DND-41 (cell line): Measurements from ENCODE around the gene KCNMA1.

Experiments used
- ATAC-seq: fragments of 200-7000 bp; cut with Tn5 transposase; 3 replicates; pipeline ENCODE4 v1.9.1; 2021; ENCODE audit warnings: low read depth; ENCODE audit not compliant: insufficient read depth
- DNase-seq: peaks from one replicate; pipeline ENCODE4 v3.0.0-alpha.2; 2020
- H2AFZ ChIP-seq: 2 replicates; pipeline ENCODE4 v1.6.0; 2012; ENCODE audit warnings: low read depth, low read length
- H3K27ac ChIP-seq: 2 replicates; pipeline ENCODE4 v1.5.1; 2012; ENCODE audit warnings: low read length, inconsistent platforms
- H3K27me3 ChIP-seq: fragments of 200-600 bp; sonication (generic); 2 replicates; pipeline ENCODE4 v1.6.0; 2012; ENCODE audit warnings: low read length, mild to moderate bottlenecking, inconsistent platforms; ENCODE audit not compliant: insufficient read depth, poor library complexity
- H3K36me3 ChIP-seq: 2 replicates; pipeline ENCODE4 v1.5.1; 2012; ENCODE audit warnings: low read length, inconsistent platforms; ENCODE audit not compliant: insufficient read depth
- H3K4me1 ChIP-seq: 2 replicates; pipeline ENCODE4 v1.5.1; 2012; ENCODE audit warnings: mild to moderate bottlenecking, low read length; ENCODE audit not compliant: insufficient read depth
- H3K4me2 ChIP-seq: 2 replicates; pipeline ENCODE4 v1.6.0; 2012; ENCODE audit warnings: mild to moderate bottlenecking, moderate library complexity, low read length, inconsistent platforms; ENCODE audit not compliant: insufficient read depth
- H3K4me3 ChIP-seq, 2 experiments: fragments of 200-600 bp in 1 of 2; shearing (Covaris generic) in 1 of 2; 2 replicates each; pipeline ENCODE4 v1.5.1; 2012 to 2016; ENCODE audit warnings: inconsistent platforms in 2 of 2, low read length in 2 of 2, mild to moderate bottlenecking in 2 of 2, low read depth in 1 of 2, moderate library complexity in 1 of 2
- H3K79me2 ChIP-seq: 2 replicates; pipeline ENCODE4 v1.6.0; 2012; ENCODE audit warnings: low read length, inconsistent platforms; ENCODE audit not compliant: insufficient read depth
- H3K9ac ChIP-seq: 2 replicates; pipeline ENCODE4 v1.6.0; 2012; ENCODE audit warnings: low read depth, mild to moderate bottlenecking, inconsistent platforms, low read length, moderate library complexity
- H3K9me3 ChIP-seq: 2 replicates; pipeline ENCODE4 v1.5.1; 2012; ENCODE audit warnings: low read length, moderate library complexity, mild to moderate bottlenecking, inconsistent platforms; ENCODE audit not compliant: insufficient read depth, severe bottlenecking
- H4K20me1 ChIP-seq: 2 replicates; pipeline ENCODE4 v1.6.0; 2012; ENCODE audit warnings: low read length; ENCODE audit not compliant: insufficient read depth
- EZH2 ChIP-seq: IDR thresholded peaks from 3 replicates; pipeline ENCODE4 v1.6.1; 2012; ENCODE audit warnings: borderline replicate concordance, low read depth, mild to moderate bottlenecking, moderate library complexity, low read length, inconsistent platforms; ENCODE audit not compliant: severe bottlenecking
- TF ChIP-seq, protein P1 (sequence below): IDR thresholded peaks from 2 replicates; pipeline ENCODE4 v1.5.1; 2012; ENCODE audit warnings: borderline replicate concordance, low read length, moderate library complexity, mild to moderate bottlenecking; ENCODE audit not compliant: poor library complexity, severe bottlenecking; ENCODE audit errors: extremely low read depth

KCNMA1 gene

DNA sequence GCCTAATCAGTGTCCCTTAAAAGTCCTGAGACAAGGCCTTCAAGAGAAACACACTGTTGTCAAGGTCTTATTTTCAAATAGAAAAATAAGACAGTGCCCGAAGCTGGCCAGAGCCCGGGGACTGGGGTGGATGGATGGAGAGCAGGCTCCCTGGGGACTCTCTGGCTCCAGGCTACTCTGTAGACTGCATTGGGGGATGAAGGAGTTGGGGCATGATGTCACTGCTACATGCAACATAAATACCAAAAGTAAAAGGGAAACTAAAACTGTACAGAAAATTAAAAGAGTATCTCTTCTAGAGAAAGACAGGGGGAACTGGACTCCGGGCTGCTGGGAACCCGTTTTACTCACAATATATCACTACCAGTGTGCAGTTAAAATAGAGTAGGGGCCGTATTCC lies 629.8 kb downstream of the KCNMA1 start:
- Histone ChIP-seq H3K27ac (no peak overlapping the region), H4K20me1 (no peaks in the 10 kb centered on the region), H2AFZ (no peak overlapping the region), H3K4me2 (no peak overlapping the region), H3K9ac (no peak overlapping the region), H3K27me3 (peaks cover 9% of the 10 kb centered on the region), H3K36me3 (no peaks in the 10 kb centered on the region), H3K9me3 (no peaks in the 10 kb centered on the region), H3K4me3 (no peak overlapping the region), H3K4me1 (no peaks in the 10 kb centered on the region), H3K79me2 (no peaks in the 10 kb centered on the region)
- TF ChIP-seq, protein P1, sequence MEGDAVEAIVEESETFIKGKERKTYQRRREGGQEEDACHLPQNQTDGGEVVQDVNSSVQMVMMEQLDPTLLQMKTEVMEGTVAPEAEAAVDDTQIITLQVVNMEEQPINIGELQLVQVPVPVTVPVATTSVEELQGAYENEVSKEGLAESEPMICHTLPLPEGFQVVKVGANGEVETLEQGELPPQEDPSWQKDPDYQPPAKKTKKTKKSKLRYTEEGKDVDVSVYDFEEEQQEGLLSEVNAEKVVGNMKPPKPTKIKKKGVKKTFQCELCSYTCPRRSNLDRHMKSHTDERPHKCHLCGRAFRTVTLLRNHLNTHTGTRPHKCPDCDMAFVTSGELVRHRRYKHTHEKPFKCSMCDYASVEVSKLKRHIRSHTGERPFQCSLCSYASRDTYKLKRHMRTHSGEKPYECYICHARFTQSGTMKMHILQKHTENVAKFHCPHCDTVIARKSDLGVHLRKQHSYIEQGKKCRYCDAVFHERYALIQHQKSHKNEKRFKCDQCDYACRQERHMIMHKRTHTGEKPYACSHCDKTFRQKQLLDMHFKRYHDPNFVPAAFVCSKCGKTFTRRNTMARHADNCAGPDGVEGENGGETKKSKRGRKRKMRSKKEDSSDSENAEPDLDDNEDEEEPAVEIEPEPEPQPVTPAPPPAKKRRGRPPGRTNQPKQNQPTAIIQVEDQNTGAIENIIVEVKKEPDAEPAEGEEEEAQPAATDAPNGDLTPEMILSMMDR: no peak
- no peak for TF ChIP-seq EZH2
- ATAC-seq (no peak), DNase-seq (no peak)

DNA sequence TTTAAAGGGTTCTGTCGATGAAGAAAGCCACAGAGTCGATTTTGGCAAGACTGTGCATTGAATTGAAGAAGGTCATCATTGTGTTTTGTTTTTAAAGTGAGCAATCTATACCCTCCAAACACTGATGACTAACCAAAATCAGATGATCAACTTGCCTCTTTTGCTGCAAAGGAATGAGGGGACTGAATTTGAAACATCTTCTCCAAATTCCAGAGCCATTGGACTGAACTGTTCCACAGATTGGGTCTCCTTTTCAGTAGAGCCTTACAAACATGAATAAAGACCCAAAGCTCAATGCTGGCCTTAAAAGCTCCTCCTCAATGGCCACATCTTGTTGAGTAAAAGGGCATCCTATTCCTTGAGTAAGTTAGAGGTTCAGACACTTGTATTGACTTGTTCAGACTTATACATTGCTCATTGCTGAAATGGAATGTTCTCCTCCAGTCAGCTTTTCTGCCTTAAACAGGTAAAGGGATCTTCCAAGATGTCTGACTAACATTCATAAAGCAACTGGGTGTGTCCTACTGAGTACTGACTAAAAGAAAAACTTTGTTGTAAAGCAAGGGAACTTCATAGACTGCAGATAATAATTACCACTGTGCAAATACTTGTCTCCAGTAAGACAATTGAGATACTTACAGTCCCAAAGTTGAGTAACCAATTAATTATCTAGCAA lies 630.6 kb downstream of the KCNMA1 start:
- ATAC-seq: no peak
- Histone ChIP-seq H3K79me2 (no peaks in the 10 kb centered on the region), H3K4me2 (no peak overlapping the region), H4K20me1 (no peaks in the 10 kb centered on the region), H3K36me3 (no peaks in the 10 kb centered on the region), H3K9me3 (no peaks in the 10 kb centered on the region), H3K4me3 (no peak overlapping the region), H3K4me1 (no peaks in the 10 kb centered on the region), H3K9ac (no peak overlapping the region), H3K27me3 (peaks cover 14% of the 10 kb centered on the region), H3K27ac (no peak overlapping the region), H2AFZ (no peak overlapping the region)
- TF ChIP-seq EZH2: no peak
- TF ChIP-seq, protein P1: no peak
- no peak for DNase-seq

DNA sequence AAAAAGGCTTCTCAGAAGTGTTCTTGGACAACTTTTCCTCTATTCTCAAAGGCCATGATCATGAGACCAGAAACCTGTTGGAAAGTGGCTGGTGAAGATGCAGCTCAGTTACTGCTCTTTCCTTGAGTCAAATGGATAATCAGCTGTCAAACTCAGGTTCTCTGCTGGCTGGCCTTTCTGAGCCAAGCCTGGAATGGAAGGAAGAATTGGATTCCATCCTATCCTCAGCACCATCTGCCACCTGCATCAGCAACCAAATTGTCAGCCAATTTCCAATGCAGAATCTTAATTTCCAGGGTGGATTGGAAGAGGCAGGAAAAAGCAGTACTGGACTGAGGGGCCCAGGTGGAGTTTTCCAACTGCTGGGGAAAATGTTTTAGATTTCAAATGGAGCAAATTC lies 631.7 kb downstream of the KCNMA1 start:
- H3K36me3 ChIP-seq: no peaks in the 10 kb centered on the region
- no peak overlapping the region for H3K4me2 ChIP-seq
- TF ChIP-seq, protein P1: no peak
- no peak for TF ChIP-seq EZH2
- H4K20me1 ChIP-seq: no peaks in the 10 kb centered on the region
- no peaks in the 10 kb centered on the region for H3K4me1 ChIP-seq
- no peaks in the 10 kb centered on the region for H3K79me2 ChIP-seq
- peaks cover 14% of the 10 kb centered on the region for H3K27me3 ChIP-seq
- H3K9ac ChIP-seq: no peak overlapping the region
- H2AFZ ChIP-seq: no peak overlapping the region
- H3K9me3 ChIP-seq: no peaks in the 10 kb centered on the region
- no peak overlapping the region for H3K27ac ChIP-seq
- ATAC-seq (no peak), DNase-seq (no peak)
- H3K4me3 ChIP-seq: no peak overlapping the region
